Ectodermal cell (in vitro differentiated cells): Measurements from ENCODE around the gene PAX1.

Experiments
- H3K27ac ChIP-seq: 2 replicates; pipeline ENCODE4 v1.7.0; 2013; ENCODE audit warnings: mild to moderate bottlenecking, low read depth, low read length; ENCODE audit not compliant: insufficient read depth, poor library complexity, severe bottlenecking
- H3K27me3 ChIP-seq: 2 replicates; pipeline ENCODE4 v1.7.0; 2013; ENCODE audit warnings: mild to moderate bottlenecking, low read length; ENCODE audit not compliant: insufficient read depth, control insufficient read depth, poor library complexity, severe bottlenecking
- H3K36me3 ChIP-seq: one replicate; pipeline ENCODE4 v1.7.0; 2013; ENCODE audit warnings: low read length; ENCODE audit not compliant: control insufficient read depth, insufficient read depth
- H3K4me1 ChIP-seq: one replicate; pipeline ENCODE4 v1.7.0; 2013; ENCODE audit warnings: low read length; ENCODE audit not compliant: control insufficient read depth, insufficient read depth
- H3K4me3 ChIP-seq: 2 replicates; pipeline ENCODE4 v1.7.0; 2013; ENCODE audit warnings: low read depth, low read length, control low read depth; ENCODE audit not compliant: insufficient read depth
- H3K9me3 ChIP-seq: 2 replicates; pipeline ENCODE4 v1.7.0; 2013; ENCODE audit warnings: mild to moderate bottlenecking, low read length, moderate library complexity; ENCODE audit not compliant: control insufficient read depth
- WGBS, 2 experiments: methylation state at CpG; one replicate each; pipeline ENCODE4 v1.1.7; 2013; ENCODE audit warnings: missing lambda C conversion rate in 2 of 2; 5-methylcytosine and 5-hydroxymethylcytosine counted together

PAX1 gene

DNA sequence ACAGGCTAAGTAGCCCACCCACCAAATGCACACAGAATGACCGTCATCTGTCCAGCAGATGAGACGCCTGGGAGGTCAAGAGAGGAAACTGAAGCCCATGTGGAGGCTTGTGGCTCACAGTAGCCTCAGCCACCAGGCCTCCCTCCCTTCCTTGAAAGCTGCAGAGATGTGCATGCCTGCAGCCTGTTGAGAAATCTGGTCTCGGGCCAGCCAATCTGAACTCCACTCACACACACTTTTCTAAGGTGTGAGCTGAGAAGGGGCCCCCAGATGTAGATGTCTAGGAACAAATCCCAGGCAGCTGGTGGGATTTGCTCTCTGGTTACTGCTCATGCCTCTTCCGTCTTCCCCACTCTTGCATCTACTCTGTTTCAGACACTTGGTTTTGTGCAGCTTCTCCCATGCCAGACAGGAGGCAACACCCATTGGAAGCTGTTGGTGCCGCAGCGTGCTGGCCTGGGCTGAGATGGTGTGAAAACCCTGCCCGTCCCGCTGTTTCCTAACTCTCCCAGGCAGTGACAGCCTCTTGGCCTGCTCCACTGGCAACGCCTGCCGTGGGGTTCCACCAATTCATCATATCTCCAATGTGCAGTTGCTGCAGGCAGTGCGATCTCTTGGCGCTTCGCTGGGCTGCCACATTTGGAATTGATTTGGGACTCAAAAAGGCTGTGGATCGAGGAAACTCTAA, 24.1 kb upstream of the PAX1 start:
- Histone ChIP-seq H3K27ac (no peak overlapping the region), H3K27me3 (no peaks in the 10 kb centered on the region), H3K36me3 (no peaks in the 10 kb centered on the region), H3K4me3 (no peak overlapping the region), H3K9me3 (no peaks in the 10 kb centered on the region), H3K4me1 (no peaks in the 10 kb centered on the region)
- WGBS, 2 experiments = 92 to 93% methylated on average over 14 of the region's 14 CpGs

DNA sequence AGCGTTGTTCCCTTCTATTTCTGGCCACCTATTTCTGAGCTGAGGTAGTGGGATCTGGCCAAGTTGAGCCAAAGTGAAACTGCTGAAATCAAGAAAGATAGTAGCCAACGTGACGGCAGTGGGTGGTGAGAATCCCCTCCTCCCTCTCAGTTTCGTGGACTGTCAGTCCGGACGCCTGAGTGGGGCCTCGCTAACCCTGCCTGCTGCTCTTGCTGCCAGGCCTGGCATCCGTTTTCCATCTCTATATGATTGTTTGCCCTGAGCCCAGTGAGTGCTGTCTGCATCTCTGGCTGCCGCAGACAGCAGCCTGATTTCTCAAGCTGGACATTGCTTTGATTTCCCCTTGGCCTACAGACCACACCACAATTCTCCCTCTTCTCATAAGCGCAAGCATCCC, 23.5 kb upstream of the PAX1 start:
- Histone ChIP-seq H3K27me3 (no peaks in the 10 kb centered on the region), H3K9me3 (no peaks in the 10 kb centered on the region), H3K36me3 (no peaks in the 10 kb centered on the region), H3K27ac (no peak overlapping the region), H3K4me3 (no peak overlapping the region), H3K4me1 (no peaks in the 10 kb centered on the region)
- WGBS, 2 experiments = 90 to 93% methylated on average over 10 of the region's 10 CpGs

DNA sequence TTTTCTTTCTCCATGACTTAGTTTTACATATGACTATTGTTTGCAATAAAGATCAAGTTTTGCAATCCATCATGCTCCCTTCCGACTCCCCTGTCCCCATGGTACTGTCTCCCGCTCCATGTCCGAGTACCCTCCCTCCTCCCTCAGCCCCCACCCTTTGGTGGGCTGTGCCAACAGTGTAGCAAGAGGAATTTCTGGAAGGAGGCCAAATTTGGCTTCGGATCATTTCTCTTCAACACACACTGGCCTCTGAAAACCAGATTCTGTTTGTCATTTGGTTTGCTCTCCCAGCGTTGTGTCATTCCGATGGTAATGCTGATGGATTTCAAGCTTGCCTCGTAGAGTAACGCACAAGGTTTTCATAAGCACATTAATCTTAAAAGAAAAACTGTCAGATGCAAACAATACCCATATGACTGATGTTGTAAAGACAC, 22.9 kb upstream of the PAX1 start:
- H3K27me3 ChIP-seq = no peaks in the 10 kb centered on the region
- no peak overlapping the region for H3K27ac ChIP-seq
- H3K36me3 ChIP-seq = no peaks in the 10 kb centered on the region
- no peaks in the 10 kb centered on the region for H3K9me3 ChIP-seq
- H3K4me3 ChIP-seq = no peak overlapping the region
- no peaks in the 10 kb centered on the region for H3K4me1 ChIP-seq
- 83 to 94% methylated on average over 8 of the region's 8 CpGs for WGBS, 2 experiments

- WGBS, 2 experiments = 54 to 64% methylated on average over 2 to 3 of the region's 3 CpGs
- Histone ChIP-seq H3K4me3 (no peak overlapping the region), H3K9me3 (no peaks in the 10 kb centered on the region), H3K36me3 (no peaks in the 10 kb centered on the region), H3K27ac (no peak overlapping the region), H3K27me3 (no peaks in the 10 kb centered on the region), H3K4me1 (no peaks in the 10 kb centered on the region)
Observed at GRCh38 chr20:21684671-21685070, 20.8 kb upstream of the PAX1 start.

GRCh38 chr20:21685981-21686380, 19.5 kb upstream of the PAX1 start:
- Histone ChIP-seq H3K27ac (no peak overlapping the region), H3K9me3 (no peaks in the 10 kb centered on the region), H3K27me3 (peaks cover 4% of the 10 kb centered on the region), H3K4me3 (no peak overlapping the region), H3K36me3 (no peaks in the 10 kb centered on the region), H3K4me1 (no peaks in the 10 kb centered on the region)
- 91 to 94% methylated on average over 2 of the region's 2 CpGs for WGBS, 2 experiments

DNA sequence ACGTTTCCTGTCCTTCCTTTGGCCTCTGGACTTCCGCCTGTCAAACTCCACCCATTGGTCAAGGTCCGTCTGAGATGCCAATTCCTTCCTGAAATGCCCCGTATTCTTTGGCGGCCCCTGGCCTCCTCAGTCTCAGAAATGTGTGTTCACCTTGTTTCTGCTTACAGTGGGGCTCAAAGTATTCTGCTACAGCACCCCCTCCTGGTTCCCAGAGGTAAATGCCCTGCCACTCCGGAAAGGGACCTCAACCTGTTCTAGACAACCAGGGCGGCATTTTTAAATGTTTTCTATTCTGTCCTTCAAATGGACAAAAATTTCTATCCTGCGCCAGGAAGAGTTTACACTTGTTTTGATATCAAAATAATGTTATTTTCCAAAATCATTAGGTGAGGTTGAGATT, 12.1 kb upstream of the PAX1 start:
- Histone ChIP-seq H3K27me3 (peaks cover 64% of the 10 kb centered on the region), H3K36me3 (no peaks in the 10 kb centered on the region), H3K9me3 (no peaks in the 10 kb centered on the region), H3K4me3 (no peak overlapping the region), H3K4me1 (no peaks in the 10 kb centered on the region), H3K27ac (no peak overlapping the region)
- WGBS, 2 experiments = 30 to 41% methylated on average over 7 of the region's 8 CpGs

GRCh38 chr20:21698494-21699215, 6.8 kb upstream of the PAX1 start:
- Histone ChIP-seq H3K27ac (no peak overlapping the region), H3K36me3 (no peaks in the 10 kb centered on the region), H3K4me1 (peaks cover 2% of the 10 kb centered on the region), H3K9me3 (no peaks in the 10 kb centered on the region), H3K27me3 (peaks cover 100% of the 10 kb centered on the region), H3K4me3 (no peak overlapping the region)
- WGBS, 2 experiments = 15% methylated on average over 9 of the region's 9 CpGs

DNA sequence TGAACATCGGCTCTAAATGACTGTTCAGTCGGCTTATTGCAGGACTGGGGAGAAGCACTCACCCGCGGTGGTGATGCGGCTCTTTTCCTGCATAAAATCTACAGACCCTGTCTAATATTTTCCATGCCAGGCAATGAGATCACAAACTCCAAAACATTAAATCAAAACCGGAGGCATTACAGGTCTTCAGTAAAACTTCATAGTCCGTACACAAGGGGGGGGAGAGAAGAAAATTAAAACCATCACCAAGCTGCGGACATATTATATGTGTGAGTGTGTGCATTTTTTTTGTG, 6.3 kb upstream of the PAX1 start:
- Histone ChIP-seq H3K4me3 (no peak overlapping the region), H3K4me1 (peaks cover 4% of the 10 kb centered on the region), H3K27me3 (peaks cover 100% of the 10 kb centered on the region), H3K9me3 (no peaks in the 10 kb centered on the region), H3K27ac (no peak overlapping the region), H3K36me3 (no peaks in the 10 kb centered on the region)
- 30 to 31% methylated on average over 8 of the region's 8 CpGs for WGBS, 2 experiments

GRCh38 chr20:21701171-21701876, 4.1 kb upstream of the PAX1 start:
- peaks cover 10% of the 10 kb centered on the region for H3K4me1 ChIP-seq
- H3K27ac ChIP-seq = no peak overlapping the region
- no peaks in the 10 kb centered on the region for H3K9me3 ChIP-seq
- peaks cover 100% of the 10 kb centered on the region for H3K27me3 ChIP-seq
- WGBS, 2 experiments = 1% methylated on average over 33 of the region's 33 CpGs
- H3K36me3 ChIP-seq = no peaks in the 10 kb centered on the region
- no peak overlapping the region for H3K4me3 ChIP-seq

GRCh38 chr20:21702016-21702415, 3.4 kb upstream of the PAX1 start:
- Histone ChIP-seq H3K9me3 (no peaks in the 10 kb centered on the region), H3K4me3 (no peak overlapping the region), H3K4me1 (peaks cover 12% of the 10 kb centered on the region), H3K36me3 (no peaks in the 10 kb centered on the region), H3K27me3 (peaks cover 100% of the 10 kb centered on the region), H3K27ac (no peak overlapping the region)
- 3 to 4% methylated on average over 14 of the region's 14 CpGs for WGBS, 2 experiments
